Endothelial cell (in vitro differentiated cells): ENCODE data around the gene CD28. TPM values are rescaled to one million over a fixed set of nuclear protein-coding genes. Genes with fewer than 3 reads are reported as not detected.

Experiments
- DNase-seq: peaks from one replicate; pipeline ENCODE4 v3.0.0; 2021; ENCODE audit warnings: low spot score
- H3K27ac Mint-ChIP-seq: one replicate; pipeline ENCODE4 v1.8.0; 2021; ENCODE audit warnings: mixed read lengths, inconsistent platforms; ENCODE audit not compliant: unreplicated experiment
- H3K27me3 Mint-ChIP-seq: one replicate; pipeline ENCODE4 v1.8.0; 2021; ENCODE audit warnings: mild to moderate bottlenecking, moderate library complexity, mixed read lengths, inconsistent platforms; ENCODE audit not compliant: unreplicated experiment
- H3K36me3 Mint-ChIP-seq: one replicate; pipeline ENCODE4 v1.8.0; 2021; ENCODE audit warnings: mild to moderate bottlenecking, low read depth, mixed read lengths, inconsistent platforms; ENCODE audit not compliant: unreplicated experiment
- H3K4me1 Mint-ChIP-seq: one replicate; pipeline ENCODE4 v1.8.0; 2021; ENCODE audit warnings: mild to moderate bottlenecking, mixed read lengths, inconsistent platforms; ENCODE audit not compliant: unreplicated experiment
- H3K4me3 Mint-ChIP-seq: one replicate; pipeline ENCODE4 v1.8.0; 2021; ENCODE audit warnings: mild to moderate bottlenecking, mixed read lengths, inconsistent platforms; ENCODE audit not compliant: unreplicated experiment
- H3K9me3 Mint-ChIP-seq: one replicate; pipeline ENCODE4 v1.8.0; 2021; ENCODE audit warnings: mixed read lengths, inconsistent platforms; ENCODE audit not compliant: unreplicated experiment
- total RNA-seq: library from RNA; stranded (reverse); fragmentation: NEBNext Ultra II Directional; extraction: Animal tissue kit (Norgen Biotek cat#: 25700); gene quantifications from one replicate; pipeline ENCODE4 v1.2.1, GENCODE V29; 2021; ENCODE audit not compliant: unreplicated experiment
- TF ChIP-seq, protein P1 (sequence below): fragments of 200-600 bp; sonication (generic); IDR thresholded peaks from one replicate; pipeline ENCODE4 v1.5.0; 2021; ENCODE audit warnings: antibody characterized with exemption; ENCODE audit not compliant: unreplicated experiment

The CD28 gene
- total RNA-seq, 1 donor from 2014 or later, result not detected

DNA sequence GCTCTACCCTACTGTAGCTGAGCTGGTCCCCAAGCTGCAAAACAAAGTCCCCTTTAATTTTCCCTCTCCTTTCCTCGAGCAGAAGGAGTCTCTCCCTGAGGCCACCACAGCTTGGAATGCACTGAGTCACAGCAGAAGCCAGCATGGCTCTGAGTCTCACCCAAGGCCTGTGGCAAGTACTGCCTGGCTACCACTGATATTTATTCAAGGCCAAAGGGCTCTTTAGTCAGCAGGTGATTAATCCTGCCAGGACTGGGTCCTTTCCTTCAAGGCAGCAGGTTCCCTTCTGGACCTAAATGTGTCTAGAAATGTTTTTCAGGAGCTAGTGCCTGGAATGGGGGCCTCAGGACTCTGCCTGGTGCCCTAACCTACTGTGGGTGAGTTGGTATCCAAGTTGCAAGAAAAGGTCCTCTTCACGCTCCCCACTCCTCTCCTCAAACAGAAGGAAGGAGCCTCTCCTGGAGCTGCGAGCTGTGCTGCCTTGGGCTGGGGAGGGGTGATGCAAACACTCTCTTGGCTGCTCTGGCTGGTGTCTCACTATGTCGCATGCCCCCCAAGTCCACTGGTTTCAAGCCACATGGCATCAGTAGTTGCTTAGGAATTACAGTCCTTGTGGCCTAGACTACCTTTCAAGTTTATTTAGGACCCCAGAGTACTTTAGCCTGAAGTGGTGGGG, 53.4 kb downstream of the CD28 start:
- DNase-seq, result no peak
- TF ChIP-seq, protein P1, sequence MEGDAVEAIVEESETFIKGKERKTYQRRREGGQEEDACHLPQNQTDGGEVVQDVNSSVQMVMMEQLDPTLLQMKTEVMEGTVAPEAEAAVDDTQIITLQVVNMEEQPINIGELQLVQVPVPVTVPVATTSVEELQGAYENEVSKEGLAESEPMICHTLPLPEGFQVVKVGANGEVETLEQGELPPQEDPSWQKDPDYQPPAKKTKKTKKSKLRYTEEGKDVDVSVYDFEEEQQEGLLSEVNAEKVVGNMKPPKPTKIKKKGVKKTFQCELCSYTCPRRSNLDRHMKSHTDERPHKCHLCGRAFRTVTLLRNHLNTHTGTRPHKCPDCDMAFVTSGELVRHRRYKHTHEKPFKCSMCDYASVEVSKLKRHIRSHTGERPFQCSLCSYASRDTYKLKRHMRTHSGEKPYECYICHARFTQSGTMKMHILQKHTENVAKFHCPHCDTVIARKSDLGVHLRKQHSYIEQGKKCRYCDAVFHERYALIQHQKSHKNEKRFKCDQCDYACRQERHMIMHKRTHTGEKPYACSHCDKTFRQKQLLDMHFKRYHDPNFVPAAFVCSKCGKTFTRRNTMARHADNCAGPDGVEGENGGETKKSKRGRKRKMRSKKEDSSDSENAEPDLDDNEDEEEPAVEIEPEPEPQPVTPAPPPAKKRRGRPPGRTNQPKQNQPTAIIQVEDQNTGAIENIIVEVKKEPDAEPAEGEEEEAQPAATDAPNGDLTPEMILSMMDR, result no peak
- Mint-ChIP-seq H3K27ac (no peak overlapping the region), H3K36me3 (peaks cover 7% of the 10 kb centered on the region), H3K27me3 (peaks cover 3% of the 10 kb centered on the region), H3K4me3 (no peak overlapping the region), H3K9me3 (no peaks in the 10 kb centered on the region), H3K4me1 (peaks cover 11% of the 10 kb centered on the region)

DNA sequence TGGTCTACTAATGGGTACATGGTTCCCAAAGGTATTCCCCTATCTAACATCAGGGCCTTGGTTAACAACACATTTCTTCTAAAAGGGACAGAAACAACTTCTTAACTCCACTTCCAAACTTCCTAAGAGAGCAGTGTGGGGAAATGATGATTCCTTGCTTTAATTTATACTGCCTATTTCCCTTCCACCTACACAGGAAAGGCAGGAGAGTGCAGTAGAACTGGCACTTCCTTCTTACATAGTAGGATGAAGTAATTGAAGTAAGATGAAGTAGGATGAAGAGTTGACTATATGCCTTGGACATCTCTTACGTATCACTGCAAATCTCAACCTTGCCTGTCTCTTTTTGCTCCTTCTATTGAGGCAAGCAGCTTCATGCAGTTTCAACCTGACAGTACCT, 54.7 kb downstream of the CD28 start:
- no peak overlapping the region for H3K27ac Mint-ChIP-seq
- TF ChIP-seq, protein P1, result no peak
- no peak for DNase-seq
- peaks cover 8% of the 10 kb centered on the region for H3K27me3 Mint-ChIP-seq
- peaks cover 12% of the 10 kb centered on the region for H3K36me3 Mint-ChIP-seq
- peaks cover 11% of the 10 kb centered on the region for H3K4me1 Mint-ChIP-seq
- no peaks in the 10 kb centered on the region for H3K9me3 Mint-ChIP-seq
- no peak overlapping the region for H3K4me3 Mint-ChIP-seq

DNA sequence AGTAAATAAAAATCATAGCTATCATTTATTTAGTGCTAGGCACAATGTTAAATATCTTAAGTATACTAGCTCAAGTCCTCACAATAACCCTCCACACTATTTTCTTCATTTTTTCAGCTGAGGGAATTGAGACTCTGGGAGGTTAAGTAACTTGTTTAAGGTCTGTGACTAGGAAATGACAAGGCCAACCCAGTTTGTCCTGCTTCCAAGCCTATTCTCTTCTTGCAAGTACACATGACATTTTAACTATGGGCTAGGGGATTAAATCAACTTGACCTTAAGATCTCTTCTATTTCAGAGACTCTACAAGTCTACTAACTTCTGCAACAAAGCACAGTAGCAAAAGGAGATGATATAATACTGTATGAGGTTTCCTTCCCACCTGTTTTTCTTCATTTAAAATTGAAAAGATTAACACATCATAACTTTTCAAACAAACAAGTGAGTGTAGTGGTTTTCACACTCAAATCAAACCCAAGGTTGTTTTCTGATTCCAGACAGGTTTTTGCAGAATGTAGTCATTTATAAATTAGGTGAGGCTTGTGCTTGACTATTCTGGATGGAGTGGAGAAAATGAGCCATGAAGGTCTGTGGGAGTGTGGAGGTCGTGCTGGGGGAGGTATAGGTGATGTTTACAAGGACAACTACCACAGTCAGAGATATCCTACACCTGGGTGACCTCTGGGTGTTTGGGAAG, 57.0 kb downstream of the CD28 start:
- peaks cover 11% of the 10 kb centered on the region for H3K4me1 Mint-ChIP-seq
- no peak for DNase-seq
- no peaks in the 10 kb centered on the region for H3K9me3 Mint-ChIP-seq
- TF ChIP-seq, protein P1, result no peak
- H3K4me3 Mint-ChIP-seq, result no peak overlapping the region
- peaks cover 7% of the 10 kb centered on the region for H3K27me3 Mint-ChIP-seq
- H3K27ac Mint-ChIP-seq, result no peak overlapping the region
- H3K36me3 Mint-ChIP-seq, result peaks cover 12% of the 10 kb centered on the region

DNA sequence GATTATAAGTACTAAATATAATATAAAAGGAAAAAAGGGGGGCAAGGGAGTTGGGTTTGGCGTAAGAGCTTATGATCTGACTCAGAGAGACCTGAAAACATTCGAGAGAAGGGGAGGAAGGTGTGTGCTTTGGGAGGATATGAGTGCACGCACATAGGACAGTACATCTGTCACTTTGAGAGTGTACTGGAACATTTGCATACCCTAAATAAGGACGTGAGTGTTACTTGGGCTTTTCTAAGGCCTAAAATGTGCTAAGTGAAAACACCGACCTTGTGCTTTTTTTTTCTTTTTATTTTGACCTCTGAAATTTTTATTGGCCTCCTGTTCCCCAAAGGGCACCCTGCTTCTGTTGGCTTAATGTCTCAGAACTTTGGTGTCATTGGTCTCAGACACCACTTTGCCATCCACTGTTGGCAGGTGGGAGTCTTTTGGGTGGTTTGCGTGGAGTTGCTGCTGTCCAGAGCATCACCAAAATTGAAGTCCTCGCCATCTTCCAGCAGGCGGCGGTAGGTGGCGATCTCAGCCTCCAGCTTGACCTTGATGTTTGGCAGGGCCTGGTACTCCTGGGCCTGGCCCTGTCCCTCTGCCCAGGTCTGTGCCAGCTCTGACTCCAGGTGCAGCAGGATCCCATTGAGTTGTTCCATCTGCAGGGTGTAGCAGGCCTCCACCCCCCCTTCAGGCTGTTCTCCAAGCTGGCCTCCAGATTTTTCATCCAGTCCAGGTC, 57.7 kb downstream of the CD28 start:
- peaks cover 7% of the 10 kb centered on the region for H3K27me3 Mint-ChIP-seq
- H3K9me3 Mint-ChIP-seq, result no peaks in the 10 kb centered on the region
- H3K36me3 Mint-ChIP-seq, result peaks cover 12% of the 10 kb centered on the region
- H3K4me1 Mint-ChIP-seq, result peaks cover 6% of the 10 kb centered on the region
- DNase-seq, result no peak
- TF ChIP-seq, protein P1, result no peak
- H3K4me3 Mint-ChIP-seq, result no peak overlapping the region
- no peak overlapping the region for H3K27ac Mint-ChIP-seq
